SK-N-SH (cell line): Measurements from ENCODE around the gene CCDC172. TPM values are rescaled to one million over a fixed set of nuclear protein-coding genes. Genes with fewer than 3 reads are reported as not detected.

Source experiments
- CTCF ChIA-PET: fragments of 300-600, 350-600 bp; formaldehyde crosslinking; extraction: SDS; loops from one replicate; lab custom pipeline; 2021; lab: Yijun Ruan, JAX
- POLR2A ChIA-PET: fragments of 350-600 bp; sonication (Branson Sonifier 250); formaldehyde crosslinking; extraction: SDS; loops from one replicate; lab custom pipeline; 2020; ENCODE audit warnings: antibody characterized with exemption, inconsistent platforms; lab: Yijun Ruan, JAX
- DNase-seq: peaks from one replicate; pipeline ENCODE4 v3.0.0; 2012
- H2AFZ ChIP-seq: fragments of 200-600 bp; sonication (generic); 2 replicates; pipeline ENCODE4 v1.8.1; 2016; ENCODE audit warnings: antibody characterized with exemption, mild to moderate bottlenecking, low read depth
- H3F3A ChIP-seq: fragments of 200-600 bp; sonication (generic); replicated peaks from 2 replicates; pipeline ENCODE3; 2016; ENCODE audit warnings: antibody characterized with exemption, mild to moderate bottlenecking; ENCODE audit not compliant: insufficient read depth
- H3K27ac ChIP-seq, 2 experiments: fragments of 200-500 bp in 1 of 2; fragments of 200-600 bp in 1 of 2; sonication (Bioruptor generic) in 1 of 2; sonication (generic), shearing (Covaris generic) in 1 of 2; 2 replicates each; pipeline versions ENCODE4 v1.5.1 to v1.6.1; 2014 to 2016; ENCODE audit warnings: low read depth in 2 of 2, inconsistent platforms in 1 of 2, low read length in 1 of 2, mild to moderate bottlenecking in 1 of 2, mixed read lengths in 1 of 2
- H3K27me3 ChIP-seq: fragments of 200-600 bp; sonication (generic), shearing (Covaris generic); 2 replicates; pipeline ENCODE4 v1.6.1; 2016; ENCODE audit warnings: mixed run types; ENCODE audit not compliant: insufficient read depth
- H3K36me3 ChIP-seq, 2 experiments: fragments of 200-500 bp in 1 of 2; fragments of 200-600 bp in 1 of 2; sonication (Bioruptor generic) in 1 of 2; sonication (generic) in 1 of 2; replicated peaks in 1 of 2; 2 replicates each; pipeline versions ENCODE3 to v1.5.1; 2014 to 2016; ENCODE audit warnings: low read length in 1 of 2, mild to moderate bottlenecking in 1 of 2; ENCODE audit not compliant: insufficient read depth in 2 of 2, control insufficient read depth in 1 of 2
- H3K4me1 ChIP-seq, 2 experiments: fragments of 200-500 bp in 1 of 2; fragments of 200-600 bp in 1 of 2; sonication (Bioruptor generic) in 1 of 2; sonication (generic), shearing (Covaris generic) in 1 of 2; 2 replicates each; pipeline versions ENCODE4 v1.5.1 to v1.6.1; 2014 to 2016; ENCODE audit warnings: low read depth in 1 of 2, low read length in 1 of 2, mixed run types in 1 of 2; ENCODE audit not compliant: insufficient read depth in 2 of 2, control insufficient read depth in 1 of 2
- H3K4me2 ChIP-seq: fragments of 200-600 bp; sonication (generic), shearing (Covaris generic); 2 replicates; pipeline ENCODE4 v1.6.1; 2017; ENCODE audit warnings: mixed run types
- H3K4me3 ChIP-seq, 2 experiments: fragments of 200-500 bp in 1 of 2; fragments of 200-600 bp in 1 of 2; sonication (Bioruptor generic) in 1 of 2; sonication (generic), shearing (Covaris generic) in 1 of 2; 2 replicates each; pipeline versions ENCODE4 v1.5.1 to v1.8.1; 2014 to 2016; ENCODE audit warnings: low read depth in 2 of 2, inconsistent platforms in 1 of 2, low read length in 1 of 2, mild to moderate bottlenecking in 1 of 2, mixed read lengths in 1 of 2, moderate library complexity in 1 of 2
- H3K79me2 ChIP-seq: fragments of 200-600 bp; sonication (generic); 2 replicates; pipeline ENCODE4 v1.8.1; 2017; ENCODE audit warnings: mild to moderate bottlenecking; ENCODE audit not compliant: insufficient read depth
- H3K9ac ChIP-seq: fragments of 200-600 bp; sonication (generic); 2 replicates; pipeline ENCODE4 v1.6.1; 2017; ENCODE audit warnings: mixed run types
- H3K9me2 ChIP-seq: fragments of 200-600 bp; sonication (generic); 2 replicates; pipeline ENCODE4 v1.6.1; 2017; ENCODE audit warnings: mixed run types
- H3K9me3 ChIP-seq: fragments of 200-600 bp; sonication (generic); 2 replicates; pipeline ENCODE4 v1.6.1; 2017; ENCODE audit warnings: mixed run types, mild to moderate bottlenecking, moderate library complexity
- H4K20me1 ChIP-seq: fragments of 200-600 bp; sonication (generic); 2 replicates; pipeline ENCODE4 v1.6.1; 2017; ENCODE audit warnings: mild to moderate bottlenecking, mixed run types; ENCODE audit not compliant: insufficient read depth
- CTCF ChIP-seq: fragments of 200-600 bp; sonication (generic); IDR thresholded peaks from 2 replicates; pipeline ENCODE4 v1.6.1; 2017; ENCODE audit warnings: antibody characterized with exemption, mild to moderate bottlenecking, moderate library complexity
- ELF1 ChIP-seq: IDR thresholded peaks from 2 replicates; pipeline ENCODE4 v1.4.0; 2012
- EP300 ChIP-seq, 2 experiments: IDR thresholded peaks; 2 replicates each; pipeline versions ENCODE4 v1.4.0 to v1.6.1; 2012; ENCODE audit warnings: borderline replicate concordance in 1 of 2, low read depth in 1 of 2, low read length in 1 of 2
- FOXJ3 ChIP-seq: sonication (generic); formaldehyde crosslinking; IDR thresholded peaks from 2 replicates; pipeline ENCODE4 v1.5.1; 2020; ENCODE audit warnings: mild to moderate bottlenecking, missing genetic modification reagents
- IRF3 ChIP-seq: fragments of 150-350 bp; IDR thresholded peaks from 2 replicates; pipeline ENCODE4 v1.6.1; 2016; ENCODE audit warnings: mild to moderate bottlenecking, low read depth, low read length
- JUND ChIP-seq: IDR thresholded peaks from 2 replicates; pipeline ENCODE4 v1.4.0; 2012
- NFIC ChIP-seq: IDR thresholded peaks from 2 replicates; pipeline ENCODE4 v1.4.0; 2012; ENCODE audit warnings: borderline replicate concordance
- NRF1 ChIP-seq: IDR thresholded peaks from 2 replicates; pipeline ENCODE4 v1.6.1; 2012; ENCODE audit warnings: low read depth, mild to moderate bottlenecking, low read length
- POLR2AphosphoS5 ChIP-seq: IDR thresholded peaks from 2 replicates; pipeline ENCODE4 v1.6.1; 2012; ENCODE audit warnings: low read depth, low read length
- RAD21 ChIP-seq: IDR thresholded peaks from 2 replicates; pipeline ENCODE4 v1.6.1; 2012; ENCODE audit warnings: mild to moderate bottlenecking, low read length
- RCOR1 ChIP-seq: fragments of 150-350 bp; IDR thresholded peaks from 2 replicates; pipeline ENCODE4 v1.6.1; 2017; ENCODE audit warnings: antibody characterized with exemption, low read length
- REST ChIP-seq: IDR thresholded peaks from 2 replicates; pipeline ENCODE4 v1.6.1; 2012; ENCODE audit warnings: mild to moderate bottlenecking, low read depth, low read length, moderate library complexity
- RFX5 ChIP-seq: IDR thresholded peaks from 2 replicates; pipeline ENCODE4 v1.6.1; 2012; ENCODE audit warnings: mild to moderate bottlenecking, improper control_type of control experiment, low read length
- RXRA ChIP-seq: IDR thresholded peaks from 2 replicates; pipeline ENCODE4 v1.4.0; 2012; ENCODE audit warnings: low read depth, mild to moderate bottlenecking, borderline replicate concordance
- SMC3 ChIP-seq: IDR thresholded peaks from 2 replicates; pipeline ENCODE4 v1.6.1; 2012; ENCODE audit warnings: low read depth, low read length, improper control_type of control experiment
- TCF12 ChIP-seq: IDR thresholded peaks from 2 replicates; pipeline ENCODE4 v1.4.0; 2012
- TEAD4 ChIP-seq: IDR thresholded peaks from 2 replicates; pipeline ENCODE4 v1.4.0; 2012; ENCODE audit warnings: mild to moderate bottlenecking, borderline replicate concordance; ENCODE audit not compliant: insufficient read depth
- USF2 ChIP-seq: fragments of 150-350 bp; IDR thresholded peaks from 2 replicates; pipeline ENCODE4 v1.6.1; 2017; ENCODE audit warnings: antibody characterized with exemption, low read length, low read depth, borderline replicate concordance
- WGBS: methylation state at CpG from one replicate; pipeline ENCODE4 v1.1.6; 2017; ENCODE audit warnings: low lambda C conversion rate; 5-methylcytosine and 5-hydroxymethylcytosine counted together
- polyA plus RNA-seq, 3 experiments: library from polyadenylated mRNA; depleted of rRNA; stranded (reverse); fragments of >200 nt; gene quantifications; 2 replicates each; pipeline ENCODE4 v1.2.3, GENCODE V29; 2012

Gene CCDC172
- polyA plus RNA-seq, 1 of the 3 experiments (the other 2 are of a cell fraction) = not detected

- POLR2A ChIA-PET = no interaction called here
- Histone ChIP-seq H3K79me2 (no peaks in the 10 kb centered on the region), H2AFZ (no peak overlapping the region), H3K27ac (no peak overlapping the region), H3K9ac (no peak overlapping the region), H3K9me2 (no peaks in the 10 kb centered on the region), H3K4me3 (no peak overlapping the region; a peak in 1 of 4 replicates), H3K4me2 (no peak overlapping the region), H3K27me3 (no peaks in the 10 kb centered on the region), H3K9me3 (no peaks in the 10 kb centered on the region), H3K4me1 (no peaks in the 10 kb centered on the region), H3K36me3 (no peaks in the 10 kb centered on the region), H3F3A (no peaks in the 10 kb centered on the region), H4K20me1 (no peaks in the 10 kb centered on the region)
- TF ChIP-seq TCF12 (no peak), NFIC (no peak), RAD21 (peak; percentile 94), SMC3 (peak; percentile 71), NRF1 (no peak), EP300 (IDR thresholded peaks at IDR 0.05; ENCODE audit: borderline replicate concordance in 1 of 2, low read depth in 1 of 2, low read length in 1 of 2) (no peak), USF2 (no peak), CTCF (peak; percentile 81), FOXJ3 (no peak)
- peak; percentile 60 for DNase-seq
- CTCF ChIA-PET = interaction anchor here (0.6 to 3.8 kb wide), 74 partner anchors 8 to 1425 kb away, joined by 3 to 49 read pairs (median 4); partner anchors contain the start of gene GFRA1
- 33% methylated on average over 1 of the region's 1 CpG for WGBS
These were observed 36.2 kb upstream of the CCDC172 start for GRCh38 chr10:116287906-116288501.

GRCh38 chr10:116289652-116290051, 34.6 kb upstream of the CCDC172 start:
- Histone ChIP-seq H3K9me3 (no peaks in the 10 kb centered on the region), H3K4me1 (no peaks in the 10 kb centered on the region), H3K4me2 (no peak overlapping the region), H4K20me1 (no peaks in the 10 kb centered on the region), H3F3A (no peaks in the 10 kb centered on the region), H2AFZ (no peak overlapping the region), H3K4me3 (no peak overlapping the region), H3K36me3 (no peaks in the 10 kb centered on the region), H3K79me2 (no peaks in the 10 kb centered on the region), H3K27ac (no peak overlapping the region), H3K27me3 (no peaks in the 10 kb centered on the region), H3K9ac (no peak overlapping the region), H3K9me2 (no peaks in the 10 kb centered on the region)
- no peak for TF ChIP-seq EP300 (IDR thresholded peaks at IDR 0.05; ENCODE audit: borderline replicate concordance in 1 of 2, low read depth in 1 of 2, low read length in 1 of 2)
- no peak for TF ChIP-seq REST
- no peak for TF ChIP-seq FOXJ3
- no peak for TF ChIP-seq ELF1
- TF ChIP-seq JUND = no peak
- no peak for TF ChIP-seq RFX5
- no peak for TF ChIP-seq SMC3
- no peak for TF ChIP-seq IRF3
- no peak for TF ChIP-seq TEAD4
- no peak for TF ChIP-seq POLR2AphosphoS5
- TF ChIP-seq RCOR1 = no peak
- no peak for TF ChIP-seq RXRA
- no peak for DNase-seq
- 3% methylated on average over 1 of the region's 1 CpG for WGBS
- ChIA-PET POLR2A (no interaction called here), CTCF (interaction anchor here (1.3 to 3.8 kb wide), 3 partner anchors 95 to 583 kb away, joined by 4 to 24 read pairs (median 5); no protein-coding TSS in a partner anchor)
